NCI-H146 treated with DMSO at 0.1 percent for 48 hours (cell line): Measurements from ENCODE around the gene UBA3.

Experiments used
- DNase-seq: peaks from one replicate; lab custom pipeline; 2025; ENCODE audit not compliant: unreplicated experiment; lab: John Stamatoyannopoulos, UW

UBA3 gene

DNA sequence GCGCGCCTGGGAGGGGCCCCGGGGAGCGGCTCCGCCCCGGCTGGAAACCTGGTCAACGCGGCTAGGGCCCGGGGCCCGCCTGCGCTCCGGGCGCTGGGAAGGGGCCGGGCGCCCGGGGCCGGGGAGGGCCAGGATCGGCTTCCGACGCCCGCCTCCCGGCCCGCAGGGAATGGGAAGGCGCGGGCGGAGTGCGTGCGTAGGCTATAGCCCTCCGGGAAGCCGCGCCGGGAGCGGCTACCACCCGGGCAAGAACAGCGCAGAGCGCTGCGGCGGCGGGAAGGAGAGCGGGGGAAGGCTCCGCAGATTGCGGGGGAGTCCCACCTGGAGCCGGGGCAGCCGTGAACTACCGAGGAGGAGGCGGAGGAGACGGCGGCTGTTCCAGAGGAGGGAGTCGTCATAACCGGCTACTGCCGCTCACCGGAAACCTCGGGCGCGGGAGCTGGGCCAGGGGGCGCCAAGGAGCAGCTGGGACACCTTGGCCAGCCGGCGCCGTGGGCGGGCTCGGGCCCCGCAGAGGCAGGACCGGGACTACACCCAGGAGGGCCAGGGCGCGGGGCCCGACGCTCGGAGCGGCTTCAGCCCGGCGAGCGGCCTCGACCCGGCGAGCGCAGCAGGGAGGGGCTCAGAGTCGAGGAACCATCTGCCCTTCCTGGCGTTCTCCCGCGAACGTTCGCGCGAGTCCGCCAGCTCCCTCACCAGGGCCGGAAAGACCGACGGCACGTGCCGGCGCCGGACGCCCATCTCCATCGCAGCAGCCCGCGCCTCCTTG lies 66.7 kb downstream of the UBA3 start, which contains the start of gene EOGT:
EOGT (minus strand) TSS at position 432 of the 769 bp plus-strand sequence. CDS start 3,838 bp downstream, outside the sequence.
- peak; percentile 21 for DNase-seq

DNA sequence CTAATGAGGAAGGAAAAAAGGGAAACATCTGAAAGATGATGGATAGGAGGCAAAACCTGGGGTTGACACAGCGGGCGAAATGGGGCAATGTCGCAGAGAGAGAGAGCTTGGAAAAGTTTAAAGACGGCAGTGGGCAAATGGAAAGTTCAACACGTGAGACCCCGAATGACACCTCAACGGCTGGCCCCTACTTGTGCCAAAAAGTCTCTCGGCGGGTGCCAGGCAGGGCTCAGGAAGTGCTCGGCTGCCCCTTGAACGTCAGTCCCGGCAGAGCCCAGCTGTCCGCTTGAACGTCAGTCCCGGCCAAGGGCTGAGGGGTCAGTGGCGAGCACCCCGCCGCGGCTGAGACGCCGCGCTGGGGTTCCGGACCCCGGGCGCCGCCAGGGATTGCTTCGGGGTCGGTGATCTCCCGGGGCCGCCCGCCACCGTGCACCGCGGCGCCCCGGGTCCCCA lies 67.3 kb downstream of the UBA3 start:
- no peak for DNase-seq

DNA sequence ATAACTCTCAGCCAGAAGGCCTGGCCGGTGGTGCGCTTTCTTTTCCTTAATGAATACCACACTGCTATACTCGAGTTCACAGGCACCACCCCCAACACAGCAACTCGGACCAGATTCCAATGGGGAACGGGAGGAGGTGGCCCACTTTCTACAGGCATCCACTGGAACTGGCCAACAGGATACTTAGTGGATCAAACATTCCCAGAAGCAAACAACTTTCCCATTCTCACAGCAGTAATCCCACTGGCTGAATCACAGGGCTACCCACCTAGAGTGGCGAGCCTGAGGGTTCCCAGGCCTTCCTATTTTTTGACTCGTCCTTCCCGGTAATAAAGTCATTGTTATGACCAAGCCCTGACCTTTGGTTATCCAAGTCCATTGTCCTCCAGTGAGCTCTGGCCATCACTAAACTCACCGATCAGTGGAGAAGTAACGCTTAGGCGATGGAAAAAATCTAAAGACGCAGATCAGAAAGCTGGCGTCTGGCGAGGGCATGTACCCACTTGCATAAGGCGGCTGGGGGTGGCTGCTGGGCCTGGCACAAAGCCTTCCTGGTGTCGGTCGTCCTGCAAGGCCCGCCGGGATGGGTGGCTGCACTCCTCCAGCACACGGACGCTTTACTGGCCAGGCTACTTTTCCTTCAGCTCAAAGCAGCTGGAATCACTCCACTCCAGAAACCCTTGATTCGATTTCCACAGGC lies 67.9 kb downstream of the UBA3 start:
- no peak for DNase-seq

DNA sequence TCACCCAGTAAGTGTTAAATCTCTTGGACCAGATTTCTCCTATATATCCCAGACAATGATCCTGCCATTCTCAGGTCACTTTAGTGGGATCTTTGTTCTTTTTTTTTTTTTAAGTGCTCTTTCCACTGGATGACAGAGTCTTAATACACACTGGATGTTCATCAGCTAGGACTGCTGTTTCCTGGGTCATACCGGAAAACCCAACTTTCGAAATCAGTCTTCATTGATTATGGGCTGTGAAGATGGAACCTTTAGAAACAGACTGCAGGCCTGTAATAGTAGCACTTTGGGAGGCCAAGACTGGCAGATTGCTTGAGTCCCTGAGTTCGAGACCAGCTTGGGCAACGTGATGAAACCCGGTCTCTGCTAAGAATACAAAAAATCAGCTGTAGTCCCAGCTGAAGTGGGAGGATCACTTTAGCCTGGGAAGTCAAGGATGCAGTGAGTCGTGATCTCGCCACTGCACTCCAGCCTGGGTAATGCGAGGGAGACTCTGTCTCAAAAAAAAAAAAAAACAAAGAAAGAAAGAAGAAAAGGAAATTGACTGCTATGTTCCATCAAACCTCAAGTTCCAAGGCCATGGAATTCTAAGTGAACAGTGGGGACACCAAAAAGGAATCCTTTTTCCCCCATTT lies 69.0 kb downstream of the UBA3 start:
- DNase-seq = no peak

DNA sequence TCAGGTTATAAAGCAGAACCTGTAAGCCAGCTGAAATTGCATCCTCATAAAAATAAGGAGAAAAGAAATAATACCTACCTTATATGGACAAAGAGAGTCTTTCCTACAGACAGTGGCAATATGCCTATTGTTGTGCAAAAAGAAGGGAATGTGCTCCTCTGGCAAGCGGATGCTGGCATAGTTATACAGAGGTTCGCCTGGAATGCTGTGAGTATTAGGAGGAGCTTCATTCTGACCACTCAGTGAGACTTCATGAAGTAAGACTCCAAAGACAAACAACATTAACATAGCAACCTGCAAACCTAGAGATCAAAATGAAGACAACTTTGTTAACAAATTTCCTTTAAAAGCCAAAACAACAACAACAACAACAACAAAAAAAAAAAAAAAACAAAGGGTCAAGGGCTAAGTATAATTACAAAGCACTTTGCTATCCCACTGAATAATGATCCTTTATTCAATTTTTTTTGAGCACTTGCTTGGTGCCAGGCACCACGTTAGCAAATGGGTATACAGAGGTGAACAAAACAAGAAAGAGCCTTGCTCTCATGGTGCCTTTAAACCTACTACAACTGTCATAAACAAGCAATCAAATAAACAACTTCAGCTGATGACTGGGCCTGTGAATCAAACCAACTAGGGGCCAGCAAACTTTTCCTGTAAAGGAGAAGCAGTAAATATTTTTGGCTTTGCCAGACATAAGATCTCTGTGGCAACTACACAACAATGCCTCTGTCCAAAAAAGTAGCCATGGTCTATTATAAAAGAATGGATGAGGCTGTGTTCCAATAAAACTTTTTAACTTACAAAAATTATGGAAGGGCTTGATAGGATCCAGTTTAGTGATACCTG lies 70.4 kb downstream of the UBA3 start:
- DNase-seq = no peak

DNA sequence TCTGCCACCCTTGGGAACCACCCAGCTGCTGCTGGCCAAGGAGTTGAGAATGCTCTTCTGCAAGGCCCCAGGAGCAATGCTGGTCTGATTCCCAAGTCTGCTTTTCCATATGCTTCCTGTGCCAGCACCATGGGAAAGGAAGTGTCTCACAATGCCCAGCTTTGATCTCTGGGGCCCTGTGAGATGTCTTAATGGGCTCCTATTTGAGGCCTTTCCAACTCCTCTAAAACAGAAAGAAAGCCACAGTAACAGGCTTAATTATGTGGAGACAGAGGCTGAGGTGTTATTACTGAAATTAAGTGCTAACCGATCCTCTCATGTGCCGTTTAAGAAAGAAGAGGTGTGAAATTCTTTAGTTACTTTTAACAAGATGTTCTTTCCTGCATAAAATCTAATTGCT lies 71.2 kb downstream of the UBA3 start:
- DNase-seq = no peak

DNA sequence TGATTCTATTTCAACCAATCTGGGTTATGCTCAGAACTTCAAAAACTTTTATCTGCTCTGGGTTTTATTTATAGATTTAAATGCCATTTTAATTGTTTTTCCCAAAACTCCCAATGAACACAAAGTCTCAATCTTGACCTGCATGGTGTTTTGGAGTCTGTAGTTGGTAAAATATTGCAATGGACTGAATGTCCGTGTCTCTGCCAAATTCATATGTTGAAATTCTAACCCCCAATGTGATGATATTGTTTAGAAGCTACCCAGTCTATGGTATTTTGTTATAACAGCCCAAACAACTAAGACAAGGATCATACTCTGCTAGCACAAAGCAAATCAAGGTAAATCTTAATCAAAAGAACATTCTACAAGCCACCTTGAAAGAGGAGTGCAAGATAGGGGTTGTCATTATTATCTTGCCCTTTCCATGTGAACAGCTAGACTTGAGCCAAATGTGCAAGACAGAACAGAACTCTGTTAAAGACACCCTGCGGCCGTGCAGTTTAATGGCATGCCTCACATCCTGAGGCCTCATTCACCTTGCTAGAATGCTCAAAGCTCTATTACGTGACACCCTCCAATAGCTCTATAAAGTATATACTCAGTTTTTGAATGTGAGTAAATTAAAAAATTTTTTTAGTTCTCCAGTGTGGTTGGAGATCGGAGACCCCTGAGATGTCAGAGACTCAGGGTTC lies 74.2 kb downstream of the UBA3 start:
- DNase-seq = no peak

DNA sequence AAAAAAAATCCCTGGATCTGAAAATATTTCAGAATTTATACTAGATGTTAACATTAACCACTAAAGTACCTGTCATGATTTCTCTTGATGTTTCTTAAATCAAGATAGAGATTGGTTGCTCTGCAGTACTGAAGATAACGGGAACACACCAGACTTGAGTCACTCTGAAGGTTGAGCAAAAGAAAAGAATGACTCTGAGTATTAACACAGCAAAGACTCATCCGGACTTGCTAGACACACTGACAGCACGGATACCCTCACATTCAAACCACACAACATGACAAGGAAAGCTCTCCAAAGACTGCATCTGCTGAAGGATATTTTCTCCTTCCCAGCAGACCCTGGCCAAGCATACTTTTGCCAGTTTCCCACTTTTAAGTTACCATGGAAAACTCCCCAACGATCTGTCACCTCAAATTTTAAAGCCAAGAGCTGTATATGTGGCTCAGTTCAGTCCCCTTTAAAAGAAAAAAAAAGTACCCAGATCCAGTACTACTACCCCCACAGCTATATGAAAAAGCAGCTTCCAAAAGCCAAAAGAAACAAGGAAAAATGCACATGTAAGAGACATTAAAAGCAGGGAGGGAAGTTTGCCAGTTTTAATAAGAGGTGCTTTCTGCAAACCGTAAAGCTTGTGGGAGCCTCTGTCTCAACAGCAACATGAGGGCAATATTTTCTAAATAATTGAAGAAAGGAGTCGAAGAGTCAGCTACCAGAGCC lies 74.9 kb downstream of the UBA3 start:
- no peak for DNase-seq
